Measurements from ENCODE around the gene SCFD2.

SCFD2 gene

DNA sequence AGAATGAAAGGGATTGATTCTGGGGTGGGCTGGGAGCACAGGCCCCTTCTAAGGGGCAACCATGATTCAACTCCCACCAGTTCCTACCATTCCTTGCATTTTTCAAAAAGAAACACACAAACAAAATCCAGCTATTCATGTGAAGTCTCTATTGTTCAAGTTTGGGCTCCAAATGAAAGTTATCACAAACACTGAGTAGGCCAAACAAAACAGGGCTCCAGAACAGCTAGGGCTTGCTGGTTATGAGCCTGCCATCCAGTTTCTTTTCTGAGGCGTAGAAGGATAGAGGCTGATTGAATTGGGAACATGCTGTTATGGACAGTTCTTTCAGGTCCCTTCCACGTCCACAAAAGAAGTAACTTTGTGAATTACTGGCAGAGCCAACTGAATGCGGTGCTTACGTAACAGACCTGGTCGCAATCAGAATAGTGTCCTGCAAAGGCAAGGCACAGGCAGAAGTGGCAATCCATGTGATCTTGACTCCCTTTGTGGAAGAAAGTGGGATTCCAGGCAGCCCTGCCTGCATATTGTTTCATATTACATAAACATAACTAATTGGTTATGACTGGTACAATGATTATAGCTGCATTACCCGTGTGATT, 244.5 kb downstream of the SCFD2 start:
- FAIRE-seq = no peak
- DNase-seq (ENCODE audit: insufficient read length, low spot score) = no peak

DNA sequence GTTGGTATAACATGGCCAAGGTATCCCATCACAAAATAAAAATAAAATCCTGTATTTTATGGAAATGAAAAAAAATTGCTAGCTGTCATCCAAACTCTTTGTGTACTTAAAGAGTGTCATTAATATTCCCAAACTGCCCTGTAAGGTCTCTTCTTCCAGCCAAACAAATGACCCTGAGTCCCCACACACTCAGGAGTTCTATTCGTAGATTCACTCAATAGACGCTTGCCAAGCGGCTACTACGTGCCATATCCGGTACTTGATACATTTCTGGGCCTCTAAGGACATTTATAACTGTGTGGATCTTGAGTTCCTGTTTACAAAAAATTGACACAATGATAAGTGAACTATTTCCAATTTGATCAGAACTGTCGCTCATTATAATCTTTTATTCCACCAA, 245.1 kb downstream of the SCFD2 start:
- FAIRE-seq (no peak), DNase-seq (ENCODE audit: insufficient read length, low spot score) (no peak)

DNA sequence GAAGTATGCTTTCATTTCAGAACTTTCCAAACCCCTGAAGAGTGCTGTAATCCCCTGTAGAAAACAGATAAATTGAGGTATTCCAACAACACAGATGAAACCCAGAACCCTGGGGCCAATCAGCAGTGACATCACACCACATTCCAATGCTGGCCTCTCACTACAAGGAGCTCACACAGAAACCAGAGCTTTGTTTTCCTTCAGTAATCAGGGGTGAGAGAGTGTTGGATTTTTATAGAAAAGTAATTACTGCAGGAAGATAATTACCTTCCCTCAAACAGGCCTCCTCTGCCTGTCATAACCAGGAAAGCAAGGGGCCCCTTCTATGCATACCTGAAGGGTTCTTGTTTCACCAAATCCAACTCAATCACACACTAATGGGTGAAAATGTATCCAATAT, 246.2 kb downstream of the SCFD2 start:
- DNase-seq (ENCODE audit: insufficient read length, low spot score) (no peak), FAIRE-seq (no peak)

DNA sequence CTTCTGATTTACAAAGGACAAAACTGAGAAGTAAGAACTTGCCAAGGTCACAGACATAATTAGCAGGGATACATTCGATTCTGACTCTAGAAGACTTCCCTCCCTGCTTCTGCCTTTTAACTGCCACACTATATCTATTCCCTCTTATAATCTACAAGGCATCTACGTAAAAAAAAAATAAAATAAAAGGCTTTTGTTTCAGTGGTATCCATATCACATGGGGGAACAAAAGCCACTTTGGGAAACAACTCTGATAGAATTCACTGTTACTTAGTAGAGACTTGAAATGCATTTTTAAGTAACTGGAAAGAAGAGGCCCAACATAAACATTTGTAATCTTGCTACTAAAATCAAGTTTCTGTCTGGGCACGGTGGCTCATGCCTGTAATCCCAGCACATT, 247.2 kb downstream of the SCFD2 start:
- DNase-seq (ENCODE audit: insufficient read length, low spot score) (no peak), FAIRE-seq (no peak)

DNA sequence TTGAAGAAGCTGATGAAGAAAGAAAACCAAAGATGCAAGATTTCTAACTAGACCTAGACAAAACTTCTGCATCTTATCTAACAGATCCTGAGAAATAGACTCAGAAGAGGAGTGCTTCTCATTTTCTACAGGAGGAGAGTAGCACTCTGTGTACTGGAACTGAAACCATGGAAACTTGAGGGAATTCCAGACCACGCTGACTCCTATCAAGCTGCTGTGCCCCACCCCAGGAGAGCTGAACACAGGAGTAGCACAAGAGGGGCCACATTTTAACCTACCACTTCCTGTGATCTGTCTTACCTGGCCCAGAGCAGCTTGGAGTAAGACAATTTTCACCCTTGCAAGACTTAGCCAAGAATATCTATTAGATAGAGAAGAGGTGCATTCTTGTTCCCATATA, 248.9 kb downstream of the SCFD2 start:
- DNase-seq (ENCODE audit: insufficient read length, low spot score) (no peak), FAIRE-seq (no peak)

DNA sequence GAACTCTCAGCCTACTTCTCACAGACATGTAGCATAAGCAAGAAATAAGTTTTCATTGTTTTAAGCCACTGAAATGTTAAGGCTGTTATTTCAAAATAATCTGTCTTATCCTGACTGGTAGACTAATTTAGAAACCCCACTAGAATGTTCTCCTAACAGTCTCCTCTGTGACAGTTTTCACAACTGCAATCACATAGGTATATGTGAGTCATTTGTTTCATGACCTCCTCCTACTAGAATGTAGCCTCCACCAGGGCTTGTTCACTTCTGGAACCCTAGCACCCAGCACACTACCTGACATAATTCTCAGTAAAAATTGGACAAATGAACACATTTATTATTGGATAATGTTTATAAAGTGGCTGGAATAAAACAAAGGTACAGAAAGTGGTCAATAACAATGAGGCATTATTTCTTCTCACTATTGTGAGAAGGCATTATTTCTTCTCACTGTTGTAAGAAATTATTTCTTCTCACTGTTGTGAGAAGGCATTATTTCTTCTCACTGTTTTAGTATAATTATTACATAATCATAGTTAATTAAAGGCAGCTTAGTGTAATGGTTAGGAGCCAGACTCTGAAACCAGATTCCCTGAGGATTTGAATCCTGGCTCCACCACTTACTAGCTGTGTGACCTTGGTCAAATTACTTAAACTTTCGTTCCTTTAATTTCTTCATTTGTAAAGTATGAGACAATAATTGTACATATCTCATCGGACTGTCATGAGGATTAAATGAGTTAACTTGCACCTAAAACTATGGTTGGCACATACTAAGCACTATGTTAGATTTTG, 252.2 kb downstream of the SCFD2 start:
- no peak for FAIRE-seq
- DNase-seq (ENCODE audit: insufficient read length, low spot score) = no peak

DNA sequence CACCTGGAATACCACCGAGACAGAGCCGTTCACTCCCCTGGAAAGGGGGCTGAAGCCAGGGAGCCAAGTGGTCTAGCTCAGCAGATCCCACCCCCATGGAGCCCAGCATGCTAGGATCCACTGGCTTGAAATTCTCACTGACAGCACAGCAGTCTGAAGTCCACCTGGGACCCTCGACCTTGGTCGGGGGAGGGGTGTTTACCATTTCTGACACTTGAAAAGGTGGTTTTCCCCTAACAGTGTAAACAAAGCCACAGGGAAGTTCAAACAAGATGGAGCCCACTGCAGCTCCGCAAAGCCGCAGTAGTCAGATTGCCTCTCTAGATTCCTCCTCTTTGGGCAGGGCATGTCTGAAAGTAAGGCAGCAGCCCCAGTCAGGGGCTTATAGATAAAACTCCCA, 260.5 kb downstream of the SCFD2 start:
- no peak for FAIRE-seq
- no peak for DNase-seq (ENCODE audit: insufficient read length, low spot score)

DNA sequence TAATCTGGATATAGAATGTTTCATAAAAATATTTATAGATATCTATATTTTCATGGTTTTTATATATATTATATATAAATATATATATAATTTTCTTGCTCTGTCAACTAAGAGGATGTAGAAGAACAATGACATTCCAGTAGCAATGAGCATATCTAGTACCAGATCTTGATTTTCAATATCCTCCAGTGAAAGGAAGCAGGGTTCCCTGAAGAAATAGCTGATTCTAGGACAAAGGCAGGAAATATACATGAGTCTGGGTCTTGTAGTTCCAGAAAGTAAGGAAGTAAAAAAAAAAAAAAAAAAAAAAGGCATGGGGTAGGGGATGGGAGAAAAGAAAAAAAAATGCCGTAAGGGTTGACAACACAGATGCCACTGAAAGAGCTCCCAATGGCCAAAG, 262.4 kb downstream of the SCFD2 start:
- no peak for DNase-seq (ENCODE audit: insufficient read length, low spot score)
- no peak for FAIRE-seq

DNA sequence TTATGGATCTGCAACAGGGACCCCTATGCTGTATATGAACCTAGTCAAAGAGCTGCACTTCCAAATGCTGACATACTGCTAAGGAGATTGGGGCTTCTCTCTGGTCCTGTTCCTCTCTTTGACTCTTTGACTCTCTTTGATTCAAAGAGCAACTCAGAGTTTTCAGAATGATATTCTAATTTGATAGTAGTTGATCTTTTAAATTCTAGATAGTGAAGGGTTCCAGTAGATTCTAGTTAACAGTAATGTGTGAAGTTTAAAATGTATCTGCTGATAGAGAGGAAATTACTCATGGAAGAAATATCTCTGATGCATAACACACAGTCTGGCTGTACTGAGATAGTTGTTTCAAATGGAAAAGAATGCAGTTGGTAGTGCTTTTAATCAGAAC, 264.7 kb downstream of the SCFD2 start:
- no peak for DNase-seq (ENCODE audit: insufficient read length, low spot score)
- FAIRE-seq = no peak

DNA sequence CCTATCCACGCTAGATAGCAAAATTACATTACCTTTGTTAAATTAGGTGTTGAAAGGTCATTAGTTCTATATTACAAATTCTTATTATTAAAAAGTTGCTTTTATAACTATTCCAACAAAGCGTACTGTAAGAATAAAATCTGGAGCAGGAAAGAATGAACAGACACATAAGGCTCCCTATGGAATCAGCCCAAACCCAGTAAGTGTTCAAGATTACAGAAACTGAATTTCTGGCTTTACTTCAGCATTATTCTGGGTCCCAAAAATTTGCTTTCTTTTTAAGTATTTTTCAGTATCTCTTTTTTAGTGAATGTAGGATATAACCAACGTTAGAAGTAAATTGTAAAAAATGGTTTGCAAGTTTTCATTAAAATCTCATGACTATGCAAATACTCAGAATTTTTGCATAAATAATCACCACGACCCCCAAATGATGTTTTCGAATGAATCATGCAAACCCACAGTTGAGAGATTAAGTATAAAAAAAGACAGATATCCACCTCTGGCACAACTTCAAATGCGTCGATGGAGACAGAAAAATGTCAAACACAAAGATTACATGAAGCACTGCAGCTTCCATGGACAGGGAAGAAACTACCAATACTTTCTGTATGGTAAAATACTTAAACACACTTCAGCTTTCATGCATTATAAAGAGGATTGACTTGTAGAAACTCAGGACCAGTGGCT, 265.2 kb downstream of the SCFD2 start:
- FAIRE-seq (no peak), DNase-seq (ENCODE audit: insufficient read length, low spot score) (no peak)

DNA sequence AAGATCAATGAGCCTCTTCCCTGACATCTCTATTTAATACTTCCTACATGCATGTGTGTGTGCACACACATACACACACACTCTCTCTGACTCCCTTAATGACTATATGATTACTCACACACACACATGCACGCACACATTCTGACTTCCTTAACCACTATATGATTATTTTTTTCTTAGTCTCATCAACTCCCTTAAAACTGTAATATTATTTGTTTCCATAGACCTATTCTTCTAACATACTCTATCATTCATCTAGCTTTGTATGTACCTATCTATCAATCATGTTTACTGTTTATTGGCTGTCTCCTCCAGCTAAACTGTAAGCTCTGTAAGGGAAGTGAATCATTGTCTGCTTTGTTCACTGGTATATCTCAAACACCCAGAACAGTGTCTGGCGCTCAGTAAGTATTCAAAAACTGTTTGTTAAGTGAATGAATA, 267.2 kb downstream of the SCFD2 start:
- FAIRE-seq = no peak
- DNase-seq (ENCODE audit: insufficient read length, low spot score) = no peak

DNA sequence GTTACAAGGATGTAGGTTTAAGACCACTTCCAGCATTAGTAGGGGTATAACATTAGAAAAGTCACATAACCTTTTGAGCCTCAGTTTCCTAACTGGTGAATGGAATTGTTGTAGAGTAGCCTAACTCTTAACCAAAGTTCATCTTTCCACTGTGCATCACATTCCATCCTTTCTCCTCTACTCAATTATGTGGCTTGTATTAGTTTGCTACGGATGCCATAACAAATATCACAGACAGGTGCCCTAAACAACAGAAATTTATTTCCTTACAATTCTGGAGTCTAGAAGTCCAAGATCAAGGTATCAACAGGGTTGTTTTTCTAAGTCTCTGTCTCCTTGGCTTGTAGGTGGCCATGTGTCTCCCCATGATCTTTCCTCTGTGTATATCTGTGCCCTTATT, 271.8 kb downstream of the SCFD2 start:
- DNase-seq (ENCODE audit: insufficient read length, low spot score) (no peak), FAIRE-seq (no peak)

DNA sequence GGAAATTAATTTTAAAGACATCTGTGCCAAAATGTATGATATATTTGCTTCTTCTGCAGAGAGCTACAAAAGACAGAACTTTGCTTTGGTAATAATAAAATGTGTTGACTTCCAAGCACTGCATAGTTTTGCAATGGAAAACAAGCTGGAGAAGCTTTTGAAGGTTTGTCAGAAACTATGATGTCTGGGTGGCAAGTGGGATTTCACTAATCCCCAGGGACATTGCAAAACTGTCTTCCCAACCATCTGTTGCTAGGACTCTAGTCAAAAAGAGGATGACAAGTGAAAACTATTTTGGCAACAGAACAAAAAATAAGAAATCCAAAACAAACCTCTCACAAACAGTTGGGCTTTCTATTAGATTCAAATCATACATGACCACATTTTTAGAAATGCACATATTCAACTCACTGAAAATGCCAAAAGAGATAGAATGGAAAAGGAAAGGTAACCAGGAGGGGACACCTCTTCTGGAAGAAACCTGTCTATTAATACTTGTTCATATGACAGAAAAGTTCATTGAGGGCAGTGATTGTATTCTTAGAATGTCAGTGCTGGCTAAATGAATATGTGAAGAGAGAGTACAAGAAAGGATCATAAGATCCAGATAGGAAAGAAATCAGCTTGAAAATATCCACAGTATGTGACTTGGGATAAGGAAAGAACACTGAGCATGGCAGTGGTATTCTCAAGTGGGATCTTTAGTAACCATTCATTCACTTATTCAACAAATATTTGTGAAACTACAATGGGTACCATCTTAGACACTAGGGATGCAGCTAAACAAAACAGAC, 275.7 kb downstream of the SCFD2 start:
- DNase-seq (ENCODE audit: insufficient read length, low spot score) = no peak
- FAIRE-seq = no peak

DNA sequence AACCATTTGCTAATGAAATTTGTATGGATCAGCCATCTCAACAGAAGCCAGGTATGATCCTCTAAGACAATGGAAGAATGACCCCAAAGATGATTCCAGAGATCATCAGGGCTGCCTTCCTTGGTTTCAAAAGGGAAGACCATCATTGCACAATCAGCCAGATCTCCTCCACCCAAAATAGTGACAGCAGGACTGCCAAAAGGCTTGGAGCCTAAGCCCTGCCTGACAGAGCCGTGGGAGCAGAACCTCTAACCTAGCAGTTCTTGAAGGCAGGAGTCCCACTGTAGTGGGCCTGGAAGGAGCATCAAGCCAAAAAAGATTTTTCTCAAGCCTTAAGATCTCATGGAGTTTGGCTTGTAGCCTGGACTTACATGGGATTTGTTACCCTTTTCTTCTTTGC, 277.7 kb downstream of the SCFD2 start:
- no peak for FAIRE-seq
- DNase-seq (ENCODE audit: insufficient read length, low spot score) = no peak

DNA sequence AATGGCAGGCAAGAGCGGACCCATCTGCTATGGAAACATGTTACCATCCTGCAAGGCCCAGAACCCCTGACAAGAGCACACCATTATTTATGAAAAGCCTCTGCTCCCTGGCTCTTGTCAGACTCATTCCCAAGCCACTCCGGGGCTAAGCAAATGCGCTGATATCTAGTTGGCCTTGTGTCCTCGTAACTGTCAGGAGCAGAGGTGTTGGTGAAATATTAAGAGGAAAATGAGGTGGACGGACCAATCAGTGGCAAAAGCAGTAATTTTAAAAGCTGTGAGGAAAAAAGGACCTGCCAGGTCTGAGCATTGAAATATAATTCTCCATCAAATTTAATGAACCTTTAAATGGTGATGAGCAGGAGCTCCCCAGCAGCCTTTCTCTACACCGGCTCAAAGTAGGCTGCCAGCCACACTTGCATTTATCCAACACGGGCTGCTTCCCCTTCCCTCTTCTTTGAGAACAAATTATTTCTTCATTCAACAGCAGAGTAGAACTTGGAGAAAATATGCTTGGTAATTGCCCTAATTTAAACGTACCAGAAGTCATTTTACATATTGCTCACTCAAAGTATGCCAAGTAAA, 289.4 kb downstream of the SCFD2 start:
- DNase-seq (ENCODE audit: insufficient read length, low spot score) (no peak), FAIRE-seq (no peak)

DNA sequence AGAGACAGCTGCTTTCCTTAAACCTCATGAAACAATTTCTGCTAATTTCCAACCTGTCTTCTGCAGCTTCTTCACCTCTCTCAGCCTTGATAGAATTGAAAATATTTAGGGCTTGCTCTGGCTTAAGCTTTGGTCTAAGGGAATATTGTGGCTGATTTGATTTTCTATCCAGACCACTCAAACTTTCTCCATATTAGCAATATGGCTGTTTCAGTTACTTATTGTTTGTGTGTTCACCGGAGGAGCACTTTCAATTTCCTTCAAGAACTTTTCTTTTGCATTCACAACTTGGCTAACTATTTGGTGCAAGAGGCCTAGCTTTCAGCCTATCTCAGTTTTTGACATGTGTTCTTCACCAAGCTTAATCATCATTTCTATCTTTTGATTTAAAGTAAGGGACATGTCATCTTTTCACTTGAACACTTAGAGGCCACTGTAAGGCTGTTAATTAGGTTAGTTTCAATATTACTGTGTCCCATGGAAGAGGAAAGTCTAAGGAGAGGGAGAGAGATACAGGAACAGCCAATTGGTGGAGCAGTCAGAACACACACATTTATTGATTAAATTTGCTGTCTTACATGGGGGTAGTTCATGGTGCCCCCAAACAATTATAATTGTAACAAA, 290.6 kb downstream of the SCFD2 start:
- no peak for FAIRE-seq
- DNase-seq (ENCODE audit: insufficient read length, low spot score) = no peak

DNA sequence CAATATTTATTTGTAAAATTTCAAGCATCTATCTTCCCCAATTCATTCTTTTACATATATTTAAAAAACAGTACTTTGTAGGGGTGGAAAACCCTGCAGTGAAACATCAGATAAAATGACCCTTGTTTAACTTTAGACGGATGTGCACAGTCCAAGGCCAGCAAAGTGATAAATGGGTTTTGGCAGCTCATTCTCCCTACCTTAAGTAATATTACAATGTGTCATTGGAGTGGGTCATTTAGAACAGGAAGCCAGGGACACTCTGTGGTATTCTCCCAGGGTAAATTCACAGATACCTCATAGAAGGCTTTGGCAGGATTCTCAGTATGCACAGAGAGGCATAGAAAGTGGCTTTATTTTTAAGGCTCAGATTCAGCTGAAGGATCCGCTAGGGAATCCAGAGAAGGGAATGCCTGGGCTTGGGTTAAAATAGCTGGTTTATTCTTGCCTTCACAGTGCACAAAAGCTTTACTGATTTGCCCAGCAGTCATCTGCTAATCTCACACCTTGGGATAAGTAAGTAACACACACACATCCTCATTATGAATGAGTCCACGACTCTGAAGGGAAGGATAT, 297.0 kb downstream of the SCFD2 start:
- DNase-seq (ENCODE audit: insufficient read length, low spot score) (no peak), FAIRE-seq (no peak)

DNA sequence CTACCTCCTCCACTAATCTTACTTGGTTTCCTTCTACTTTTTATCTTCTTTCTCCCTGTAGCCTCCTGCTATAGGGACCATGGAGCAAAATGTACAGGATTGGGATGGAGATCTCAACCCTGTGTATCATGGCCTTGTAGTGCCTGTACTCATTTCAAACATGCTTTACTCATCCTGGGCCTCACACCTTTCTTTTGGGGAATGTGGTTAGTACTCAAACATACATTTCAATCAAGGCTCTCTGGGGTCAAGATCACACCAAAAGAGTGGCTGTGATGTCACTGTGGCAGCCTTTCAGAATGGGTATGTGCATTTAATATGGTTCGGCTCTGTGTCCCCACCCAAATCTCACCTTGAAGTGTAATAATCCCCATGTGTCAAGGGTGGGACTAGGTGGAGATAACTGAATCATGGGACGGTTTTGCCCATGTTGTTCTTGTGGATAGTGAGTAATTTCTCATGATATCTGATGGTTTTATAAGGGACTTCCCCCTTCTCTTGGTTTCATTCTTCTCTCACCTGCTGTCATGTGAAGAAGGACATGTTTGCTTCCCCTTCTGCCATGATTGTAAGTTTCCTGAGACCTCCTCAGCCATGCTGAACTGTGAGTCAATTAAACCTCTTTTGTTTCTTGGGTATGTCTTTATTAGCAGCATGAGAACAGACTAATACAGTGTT, 298.6 kb downstream of the SCFD2 start:
- FAIRE-seq (no peak), DNase-seq (ENCODE audit: insufficient read length, low spot score) (no peak)

DNA sequence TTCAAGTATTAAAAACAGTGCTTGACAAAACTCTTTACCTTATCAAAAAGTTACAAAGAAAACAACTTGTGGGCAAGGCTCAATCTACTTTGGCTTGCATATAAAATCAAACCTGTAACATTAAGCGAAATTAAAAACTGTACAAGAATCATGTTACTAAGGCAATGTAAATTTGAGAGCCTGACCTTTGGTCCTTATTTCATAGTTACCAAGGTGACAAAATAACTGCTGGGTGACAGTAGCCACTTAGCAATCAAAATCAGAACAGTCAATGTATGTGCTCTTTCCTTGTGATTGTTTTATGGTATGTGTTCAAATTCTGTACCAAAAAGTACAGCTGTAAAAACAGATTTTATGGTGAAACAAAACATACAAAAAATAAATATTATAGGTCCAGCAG, 299.7 kb downstream of the SCFD2 start:
- no peak for FAIRE-seq
- DNase-seq (ENCODE audit: insufficient read length, low spot score) = no peak

DNA sequence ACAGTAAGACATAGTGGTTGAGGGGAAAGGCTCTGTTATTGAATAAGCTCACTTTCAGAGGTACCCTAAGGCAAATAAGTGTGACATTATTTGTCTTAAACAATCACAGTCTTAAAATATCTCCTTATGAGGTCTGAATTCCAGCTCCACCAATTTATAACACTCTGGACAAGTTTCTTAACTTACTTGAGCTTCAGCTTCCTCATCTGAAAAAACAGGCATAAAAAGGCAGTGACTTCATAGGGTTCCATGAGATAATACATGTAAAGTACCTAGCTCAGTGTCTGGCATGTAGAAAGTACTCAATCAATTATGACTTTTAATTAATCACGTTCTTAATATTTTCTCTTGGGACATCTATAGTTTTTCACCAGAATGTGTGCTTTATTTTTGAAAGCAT, 301.3 kb downstream of the SCFD2 start:
- DNase-seq (ENCODE audit: insufficient read length, low spot score) (no peak), FAIRE-seq (no peak)
